Heart left ventricle (tissue), 11 donors: ENCODE measurements around the gene FAHD2A. TPM values are rescaled to one million over a fixed set of nuclear protein-coding genes. Genes with fewer than 3 reads are reported as not detected.

Experiments
- polyA plus RNA-seq, 2 donors: library from polyadenylated mRNA; stranded (reverse); fragments of 200-250 nt; gene quantifications; one replicate each; pipeline ENCODE4 v1.2.3, GENCODE V29; 2013
- total RNA-seq, 9 donors: library from RNA; depleted of rRNA in 2 of 9; stranded (reverse); fragments of >200 nt in 2 of 9; fragmentation: NEBNext Ultra II Directional in 3 of 9; extraction: Animal tissue kit (Norgen Biotek cat#: 25700) in 3 of 9; gene quantifications; one replicate each; pipeline versions ENCODE4 v1.1.0 to v1.2.4, GENCODE V29; 2016 to 2023
- donor health status: ischemic (EF 13 %, LVEDD 7.1; RV severe dilation, severe dysfunction).
- donor health status: healthy with polysubstance abuse.
- donor health status: DM: no; HTN: yes; CAD: no.
- donor health status: DM: no; HTN: no; CAD: no.
- donor health status: ischemic (EF 25% LVEDD 5.7; RV mildly dilated, moderate dysfunction).
- donor health status: healthy.
- donor health status: DM: yes; HTN: yes; CAD: no.
- donor health status: PGD.
- donor health status: nonischemic (EF 23%, LVEDD 6.1; RV moderate dilation, normal function).

Gene FAHD2A
- total and polyA plus RNA-seq, 11 donors, result 26.2 to 51.7 (median 34.6) TPM

Other genes with a start within 250 kb of the FAHD2A start
- gene ZNF514, start 242.9 kb upstream of the FAHD2A start, total RNA-seq, result 10 to 100 TPM in 6 of 9 donors, 1 to 10 TPM in 3; 6.1 to 16.8 (median 11.2) TPM
- 10 to 100 TPM in 1 of 2 donors, 1 to 10 TPM in 1; 7.4 to 11.9 TPM for gene ZNF514, start 242.9 kb upstream of the FAHD2A start, polyA plus RNA-seq
- gene ZNF2, start 236.9 kb upstream of the FAHD2A start, total RNA-seq, result 1 to 10 TPM; 2.5 to 5.9 (median 3.5) TPM
- gene ZNF2, start 236.9 kb upstream of the FAHD2A start, polyA plus RNA-seq, result 1 to 10 TPM; 1.2 to 2.0 TPM
- gene ZNF892, start 195.2 kb upstream of the FAHD2A start, total RNA-seq, result 1 to 10 TPM; 2.0 to 4.9 (median 3.7) TPM
- 1 to 10 TPM; 1.2 to 1.3 TPM for gene ZNF892, start 195.2 kb upstream of the FAHD2A start, polyA plus RNA-seq
- 1 to 10 TPM in 5 of 9 donors, under 1 TPM in 4; 0.36 to 1.9 (median 1.1) TPM for gene PROM2, start 128.3 kb upstream of the FAHD2A start, total RNA-seq
- 1 to 10 TPM in 1 of 2 donors, under 1 TPM in 1; 0.35 to 1.4 TPM for gene PROM2, start 128.3 kb upstream of the FAHD2A start, polyA plus RNA-seq
- gene KCNIP3, start 105.4 kb upstream of the FAHD2A start, total RNA-seq, result 1 to 10 TPM; 2.7 to 8.3 (median 4.0) TPM
- 1 to 10 TPM; 2.7 to 4.3 TPM for gene KCNIP3, start 105.4 kb upstream of the FAHD2A start, polyA plus RNA-seq
- gene TRIM43B, start 82.0 kb downstream of the FAHD2A start, total RNA-seq, result not detected
- gene TRIM43B, start 82.0 kb downstream of the FAHD2A start, polyA plus RNA-seq, result not detected
- gene TRIM43, start 189.3 kb downstream of the FAHD2A start, total RNA-seq, result not detected
- gene TRIM43, start 189.3 kb downstream of the FAHD2A start, polyA plus RNA-seq, result not detected